Lung (tissue), 12 donors: ENCODE measurements around the gene RAC3. TPM values are rescaled to one million over a fixed set of nuclear protein-coding genes. Genes with fewer than 3 reads are reported as not detected.

Source experiments
- ATAC-seq: fragments of 200-7000 bp; cut with Tn5 transposase; one replicate; pipeline ENCODE4 v1.9.1; 2020; ENCODE audit warnings: moderate number of reproducible peaks; ENCODE audit not compliant: insufficient read depth, low FRiP score
- DNase-seq, 3 donors: peaks; one replicate each; pipeline ENCODE4 v3.0.0-alpha.2; 2013 to 2017
- H3K27ac ChIP-seq, 2 donors: one replicate each; pipeline ENCODE4 v1.5.1; 2013; ENCODE audit warnings: mild to moderate bottlenecking in 2 of 2, moderate library complexity in 2 of 2, control low read depth in 1 of 2, inconsistent platforms in 1 of 2, low read depth in 1 of 2, low read length in 1 of 2
- H3K27me3 ChIP-seq, 3 donors: one replicate each; pipeline ENCODE4 v1.5.1; 2013; ENCODE audit warnings: low read length in 2 of 3; ENCODE audit not compliant: control insufficient read depth in 3 of 3, insufficient read depth in 3 of 3
- H3K36me3 ChIP-seq, 4 donors: one replicate each; pipeline ENCODE4 v1.5.1; 2013; ENCODE audit warnings: low read length in 4 of 4, mild to moderate bottlenecking in 1 of 4, moderate library complexity in 1 of 4; ENCODE audit not compliant: control insufficient read depth in 4 of 4, insufficient read depth in 4 of 4
- H3K4me1 ChIP-seq, 5 donors: one replicate each; pipeline ENCODE4 v1.5.1; 2013; ENCODE audit warnings: low read length in 5 of 5, mild to moderate bottlenecking in 2 of 5, moderate library complexity in 1 of 5; ENCODE audit not compliant: control insufficient read depth in 5 of 5, insufficient read depth in 5 of 5
- H3K4me3 ChIP-seq: one replicate; pipeline ENCODE4 v1.5.1; 2013; ENCODE audit warnings: mild to moderate bottlenecking, control low read depth, moderate library complexity
- H3K9ac ChIP-seq, 2 donors: one replicate each; pipeline ENCODE4 v1.5.1; 2013; ENCODE audit warnings: low read length in 2 of 2, control low read depth in 1 of 2; ENCODE audit not compliant: insufficient read depth in 1 of 2
- H3K9me3 ChIP-seq, 4 donors: one replicate each; pipeline ENCODE4 v1.5.1; 2013; ENCODE audit warnings: low read length in 3 of 4, mild to moderate bottlenecking in 1 of 4, moderate library complexity in 1 of 4; ENCODE audit not compliant: control insufficient read depth in 4 of 4, insufficient read depth in 3 of 4
- WGBS, 2 donors: extraction: QIAGEN DNeasy Blood & Tissue Kit; methylation state at CpG; one replicate each; pipeline ENCODE4 v1.1.7; 2013; 5-methylcytosine and 5-hydroxymethylcytosine counted together
- polyA plus RNA-seq, 2 donors: library from polyadenylated mRNA; stranded (reverse); fragments of 200-250 nt; gene quantifications; one replicate each; pipeline ENCODE4 v1.2.1, GENCODE V29; 2013
- total RNA-seq, 2 donors: library from RNA; depleted of rRNA in 1 of 2; stranded (reverse); fragments of >200 nt in 1 of 2; gene quantifications; one replicate each; pipeline ENCODE4 v1.2.1, GENCODE V29; 2014 to 2021
- TF ChIP-seq, protein P1 (sequence below): IDR thresholded peaks from 2 replicates; pipeline ENCODE4 v1.5.1; 2012; ENCODE audit warnings: mild to moderate bottlenecking; ENCODE audit errors: control extremely low read depth, extremely low read depth
- donor health status: control.
- donor health status: control.
- donor health status: Bipolar disorder and iron deficiency.
- donor health status: healthy.
- donor health status: DM: yes; HTN: yes; CAD: no.

The RAC3 gene
- total and polyA plus RNA-seq, 4 donors = 6.0 to 8.3 (median 8.1) TPM

- Histone ChIP-seq H3K27ac (no peak overlapping the region), H3K4me1 (no peaks in the 10 kb centered on the region), H3K4me3 (no peak overlapping the region), H3K9ac (no peak overlapping the region), H3K9me3 (peaks cover 0 to 2% (median 0%) of the 10 kb centered on the region in 4 donors), H3K27me3 (no peaks in the 10 kb centered on the region), H3K36me3 (peaks cover 4 to 95% (median 18%) of the 10 kb centered on the region in 4 donors)
- 90 to 94% methylated on average over 17 to 19 of the region's 19 CpGs for WGBS, 2 donors
- DNase-seq (no peak), ATAC-seq (no peak)
- TF ChIP-seq, protein P1, sequence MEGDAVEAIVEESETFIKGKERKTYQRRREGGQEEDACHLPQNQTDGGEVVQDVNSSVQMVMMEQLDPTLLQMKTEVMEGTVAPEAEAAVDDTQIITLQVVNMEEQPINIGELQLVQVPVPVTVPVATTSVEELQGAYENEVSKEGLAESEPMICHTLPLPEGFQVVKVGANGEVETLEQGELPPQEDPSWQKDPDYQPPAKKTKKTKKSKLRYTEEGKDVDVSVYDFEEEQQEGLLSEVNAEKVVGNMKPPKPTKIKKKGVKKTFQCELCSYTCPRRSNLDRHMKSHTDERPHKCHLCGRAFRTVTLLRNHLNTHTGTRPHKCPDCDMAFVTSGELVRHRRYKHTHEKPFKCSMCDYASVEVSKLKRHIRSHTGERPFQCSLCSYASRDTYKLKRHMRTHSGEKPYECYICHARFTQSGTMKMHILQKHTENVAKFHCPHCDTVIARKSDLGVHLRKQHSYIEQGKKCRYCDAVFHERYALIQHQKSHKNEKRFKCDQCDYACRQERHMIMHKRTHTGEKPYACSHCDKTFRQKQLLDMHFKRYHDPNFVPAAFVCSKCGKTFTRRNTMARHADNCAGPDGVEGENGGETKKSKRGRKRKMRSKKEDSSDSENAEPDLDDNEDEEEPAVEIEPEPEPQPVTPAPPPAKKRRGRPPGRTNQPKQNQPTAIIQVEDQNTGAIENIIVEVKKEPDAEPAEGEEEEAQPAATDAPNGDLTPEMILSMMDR = no peak
Observed at GRCh38 chr17:82082456-82082855, 51.0 kb downstream of the RAC3 start.

DNA sequence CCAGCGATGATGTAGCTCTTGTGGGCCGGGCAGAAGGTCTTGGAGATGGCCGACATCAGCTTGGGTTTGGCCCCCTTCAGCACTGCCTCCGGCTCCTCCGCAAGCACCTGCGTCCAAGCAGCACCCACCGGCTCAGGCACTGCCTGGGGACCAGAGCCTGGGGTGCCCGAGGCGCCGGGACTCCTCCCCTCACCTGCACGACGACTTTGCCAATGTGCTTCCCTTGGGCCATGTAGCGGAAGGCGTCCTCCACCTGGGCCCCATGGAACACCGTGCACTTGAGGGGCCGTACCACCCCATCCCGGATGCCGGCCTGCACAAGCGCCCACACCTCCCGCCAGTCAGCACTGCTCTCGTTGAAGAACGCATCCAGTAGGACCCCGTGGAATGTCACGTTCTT, 51.5 kb downstream of the RAC3 start:
- Histone ChIP-seq H3K9me3 (peaks cover 0 to 2% (median 0%) of the 10 kb centered on the region in 4 donors), H3K4me1 (no peaks in the 10 kb centered on the region), H3K4me3 (no peak overlapping the region), H3K27me3 (no peaks in the 10 kb centered on the region), H3K36me3 (peaks cover 4 to 96% (median 22%) of the 10 kb centered on the region in 4 donors), H3K9ac (no peak overlapping the region), H3K27ac (no peak overlapping the region)
- 94 to 96% methylated on average over 24 of the region's 24 CpGs for WGBS, 2 donors
- DNase-seq (no peak), ATAC-seq (no peak)
- TF ChIP-seq, protein P1 = no peak

Other genes starting within 250 kb of the RAC3 start
- under 1 TPM in 1 of 2 donors, not detected in 1; 0.11 TPM for gene GCGR, start 227.5 kb upstream of the RAC3 start, total RNA-seq
- gene GCGR, start 227.5 kb upstream of the RAC3 start, polyA plus RNA-seq = under 1 TPM; 0.09 to 0.12 TPM
- 10 to 100 TPM; 47.6 to 96.2 TPM for gene MCRIP1, start 198.4 kb upstream of the RAC3 start, total RNA-seq
- 100 to 1,000 TPM; 117 to 188 TPM for gene MCRIP1, start 198.4 kb upstream of the RAC3 start, polyA plus RNA-seq
- not detected for gene PPP1R27, start 196.6 kb upstream of the RAC3 start, total RNA-seq
- gene PPP1R27, start 196.6 kb upstream of the RAC3 start, polyA plus RNA-seq = under 1 TPM in 1 of 2 donors, not detected in 1; 0.13 TPM
- gene P4HB, start 171.1 kb upstream of the RAC3 start, total RNA-seq = 100 to 1,000 TPM; 356 to 990 TPM
- 100 to 1,000 TPM; 695 to 862 TPM for gene P4HB, start 171.1 kb upstream of the RAC3 start, polyA plus RNA-seq
- 100 to 1,000 TPM; 118 to 558 TPM for gene ARHGDIA, start 160.3 kb upstream of the RAC3 start, total RNA-seq
- gene ARHGDIA, start 160.3 kb upstream of the RAC3 start, polyA plus RNA-seq = 100 to 1,000 TPM; 327 to 464 TPM
- 10 to 100 TPM; 46.5 to 79.5 TPM for gene ALYREF, start 140.1 kb upstream of the RAC3 start, total RNA-seq
- gene ALYREF, start 140.1 kb upstream of the RAC3 start, polyA plus RNA-seq = 10 to 100 TPM; 26.1 to 65.8 TPM
- 100 to 1,000 TPM in 1 of 2 donors, 10 to 100 TPM in 1; 36.0 to 132 TPM for gene ANAPC11, start 140.0 kb upstream of the RAC3 start, total RNA-seq
- 100 to 1,000 TPM; 236 to 293 TPM for gene ANAPC11, start 140.0 kb upstream of the RAC3 start, polyA plus RNA-seq
- under 1 TPM; 0.48 to 0.55 TPM for gene NPB, start 129.4 kb upstream of the RAC3 start, total RNA-seq
- under 1 TPM; 0.41 to 0.44 TPM for gene NPB, start 129.4 kb upstream of the RAC3 start, polyA plus RNA-seq
- gene PCYT2, start 120.3 kb upstream of the RAC3 start, total RNA-seq = 10 to 100 TPM; 23.0 to 81.3 TPM
- 10 to 100 TPM; 53.8 to 91.6 TPM for gene PCYT2, start 120.3 kb upstream of the RAC3 start, polyA plus RNA-seq
- 10 to 100 TPM; 14.7 to 43.4 TPM for gene SIRT7, start 113.5 kb upstream of the RAC3 start, total RNA-seq
- gene SIRT7, start 113.5 kb upstream of the RAC3 start, polyA plus RNA-seq = 10 to 100 TPM; 30.5 to 35.3 TPM
- 10 to 100 TPM; 11.9 to 33.3 TPM for gene MAFG, start 103.9 kb upstream of the RAC3 start, total RNA-seq
- 10 to 100 TPM; 17.2 to 29.3 TPM for gene MAFG, start 103.9 kb upstream of the RAC3 start, polyA plus RNA-seq
- gene PYCR1, start 94.4 kb upstream of the RAC3 start, total RNA-seq = 10 to 100 TPM; 17.5 to 73.0 TPM
- gene PYCR1, start 94.4 kb upstream of the RAC3 start, polyA plus RNA-seq = 10 to 100 TPM; 21.4 to 66.0 TPM
- gene MYADML2, start 84.4 kb upstream of the RAC3 start, total RNA-seq = not detected
- gene MYADML2, start 84.4 kb upstream of the RAC3 start, polyA plus RNA-seq = not detected
- 1 to 10 TPM; 2.3 to 7.6 TPM for gene NOTUM, start 70.5 kb upstream of the RAC3 start, total RNA-seq
- gene NOTUM, start 70.5 kb upstream of the RAC3 start, polyA plus RNA-seq = 1 to 10 TPM in 1 of 2 donors, under 1 TPM in 1; 0.71 to 2.0 TPM
- 10 to 100 TPM; 22.9 to 55.3 TPM for gene ASPSCR1, start 54.0 kb upstream of the RAC3 start, total RNA-seq
- gene ASPSCR1, start 54.0 kb upstream of the RAC3 start, polyA plus RNA-seq = 10 to 100 TPM; 29.5 to 68.6 TPM
- gene CENPX, start 8.8 kb upstream of the RAC3 start, total RNA-seq = 10 to 100 TPM; 21.5 to 86.9 TPM
- 100 to 1,000 TPM; 116 to 121 TPM for gene CENPX, start 8.8 kb upstream of the RAC3 start, polyA plus RNA-seq
- 10 to 100 TPM; 13.3 to 26.6 TPM for gene LRRC45, start 8.4 kb upstream of the RAC3 start, total RNA-seq
- gene LRRC45, start 8.4 kb upstream of the RAC3 start, polyA plus RNA-seq = 10 to 100 TPM; 12.1 to 19.7 TPM
- 100 to 1,000 TPM in 1 of 2 donors, 10 to 100 TPM in 1; 41.6 to 218 TPM for gene DCXR, start 6.0 kb downstream of the RAC3 start, total RNA-seq
- gene DCXR, start 6.0 kb downstream of the RAC3 start, polyA plus RNA-seq = 100 to 1,000 TPM; 193 to 246 TPM
- 10 to 100 TPM; 34.7 to 37.5 TPM for gene RFNG, start 20.1 kb downstream of the RAC3 start, total RNA-seq
- gene RFNG, start 20.1 kb downstream of the RAC3 start, polyA plus RNA-seq = 10 to 100 TPM; 29.1 to 38.2 TPM
- gene GPS1, start 20.2 kb downstream of the RAC3 start, total RNA-seq = 100 to 1,000 TPM in 1 of 2 donors, 10 to 100 TPM in 1; 71.0 to 102 TPM
- 10 to 100 TPM; 79.0 to 99.8 TPM for gene GPS1, start 20.2 kb downstream of the RAC3 start, polyA plus RNA-seq
- gene DUS1L, start 34.1 kb downstream of the RAC3 start, total RNA-seq = 100 to 1,000 TPM in 1 of 2 donors, 10 to 100 TPM in 1; 40.0 to 117 TPM
- 100 to 1,000 TPM in 1 of 2 donors, 10 to 100 TPM in 1; 82.8 to 179 TPM for gene DUS1L, start 34.1 kb downstream of the RAC3 start, polyA plus RNA-seq
- 100 to 1,000 TPM in 1 of 2 donors, 10 to 100 TPM in 1; 46.2 to 604 TPM for gene FASN, start 66.6 kb downstream of the RAC3 start, total RNA-seq
- 100 to 1,000 TPM; 166 to 258 TPM for gene FASN, start 66.6 kb downstream of the RAC3 start, polyA plus RNA-seq
- 10 to 100 TPM; 33.2 to 89.4 TPM for gene CCDC57, start 181.2 kb downstream of the RAC3 start, total RNA-seq
- gene CCDC57, start 181.2 kb downstream of the RAC3 start, polyA plus RNA-seq = 100 to 1,000 TPM in 1 of 2 donors, 10 to 100 TPM in 1; 60.4 to 128 TPM
- 100 to 1,000 TPM in 1 of 2 donors, 10 to 100 TPM in 1; 31.0 to 154 TPM for gene SLC16A3, start 197.4 kb downstream of the RAC3 start, total RNA-seq
- 100 to 1,000 TPM in 1 of 2 donors, 10 to 100 TPM in 1; 33.2 to 309 TPM for gene SLC16A3, start 197.4 kb downstream of the RAC3 start, polyA plus RNA-seq
- gene CSNK1D, start 242.0 kb downstream of the RAC3 start, total RNA-seq = 100 to 1,000 TPM in 1 of 2 donors, 10 to 100 TPM in 1; 72.7 to 160 TPM
- 100 to 1,000 TPM; 110 to 137 TPM for gene CSNK1D, start 242.0 kb downstream of the RAC3 start, polyA plus RNA-seq